SH-SY5Y (cell line): ENCODE results near the gene TAPT1.

Experiments
- GATA2 ChIP-seq: IDR thresholded peaks from 2 replicates; pipeline ENCODE4 v1.6.1; 2011; ENCODE audit warnings: mild to moderate bottlenecking, low read depth, low read length
- GATA3 ChIP-seq: IDR thresholded peaks from 2 replicates; pipeline ENCODE4 v1.6.1; 2011; ENCODE audit warnings: low read depth, mild to moderate bottlenecking, low read length, moderate library complexity

DNA sequence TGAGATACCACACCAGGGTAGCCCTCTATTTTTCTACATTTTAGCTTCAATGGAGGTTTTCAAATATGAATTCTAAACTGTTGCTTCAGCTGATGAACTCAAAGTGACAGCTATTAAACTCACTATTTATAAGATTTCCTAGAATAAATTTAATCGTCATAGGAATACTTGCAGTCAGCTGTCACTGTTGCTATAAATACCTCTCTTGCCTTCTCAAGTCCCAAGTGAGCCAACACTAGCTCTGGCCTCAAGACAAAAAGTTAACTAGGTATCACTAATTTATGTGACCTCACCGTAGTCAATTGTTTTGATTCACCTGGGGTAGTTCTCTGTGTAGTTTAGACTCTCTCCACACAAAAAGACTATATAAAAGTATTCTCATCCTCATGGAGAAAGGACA is 108.2 kb downstream of the TAPT1 start:
- no peak for TF ChIP-seq GATA2
- no peak for TF ChIP-seq GATA3
